ENCODE data around the gene DNPH1.

Gene DNPH1

DNA sequence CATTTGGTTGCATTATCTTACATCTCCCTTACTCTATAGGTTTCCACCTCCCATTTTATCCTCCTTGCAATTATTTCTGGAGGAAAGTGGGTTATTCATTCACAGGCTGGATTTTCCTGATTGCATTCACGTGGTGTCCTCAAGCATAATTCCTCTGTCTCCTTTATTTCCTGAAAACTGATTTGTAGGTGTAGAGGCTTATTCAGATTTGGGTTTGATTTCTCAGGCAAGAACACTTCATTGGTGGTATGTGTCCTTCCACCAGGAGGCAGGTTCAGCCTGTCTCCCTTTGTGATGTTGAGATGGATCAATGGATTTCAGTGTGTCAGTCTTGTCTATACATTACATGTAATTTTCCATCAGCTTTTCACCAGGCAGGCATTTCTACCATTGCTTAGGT, 17.3 kb downstream of the DNPH1 start:
- DNase-seq: no peak

DNA sequence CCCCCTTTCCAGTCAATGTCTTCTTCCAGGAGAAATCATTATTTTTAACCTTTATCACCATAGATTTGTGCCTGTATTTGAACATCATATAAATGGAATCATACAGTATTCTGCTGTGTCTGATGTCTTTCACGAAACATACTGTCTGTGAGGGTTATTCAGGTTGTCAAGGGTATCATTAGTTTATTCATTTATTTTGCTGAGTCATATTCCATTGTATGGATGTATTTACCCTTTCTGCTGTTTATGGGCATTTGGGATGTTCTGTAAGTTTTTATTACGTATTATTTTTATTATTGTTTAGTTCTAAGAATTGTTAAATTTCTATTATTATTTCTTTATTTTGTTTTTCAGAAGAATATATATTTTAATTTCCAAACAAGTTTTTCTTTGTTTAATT, 22.0 kb downstream of the DNPH1 start:
- no peak for DNase-seq

DNA sequence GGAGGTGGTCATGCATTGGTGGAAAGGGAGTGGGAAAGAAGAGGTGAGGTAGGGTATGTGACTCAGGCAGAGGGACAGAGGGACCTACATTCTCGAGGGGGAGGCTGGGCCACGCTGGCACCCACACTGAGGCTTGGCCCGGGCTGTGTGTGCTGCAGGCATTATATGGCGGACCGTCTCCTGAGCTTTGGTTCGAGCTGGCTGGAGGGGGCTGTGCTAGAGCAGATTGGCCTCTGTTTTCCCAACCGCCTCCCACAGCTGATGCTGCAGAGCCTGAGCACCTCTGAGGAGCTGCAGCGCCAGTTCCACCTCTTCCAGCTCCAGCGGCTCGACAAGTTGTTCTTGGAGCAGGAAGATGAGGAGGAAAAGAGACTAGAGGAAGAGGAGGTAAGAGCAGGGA, 23.4 kb downstream of the DNPH1 start:
- no peak for DNase-seq

DNA sequence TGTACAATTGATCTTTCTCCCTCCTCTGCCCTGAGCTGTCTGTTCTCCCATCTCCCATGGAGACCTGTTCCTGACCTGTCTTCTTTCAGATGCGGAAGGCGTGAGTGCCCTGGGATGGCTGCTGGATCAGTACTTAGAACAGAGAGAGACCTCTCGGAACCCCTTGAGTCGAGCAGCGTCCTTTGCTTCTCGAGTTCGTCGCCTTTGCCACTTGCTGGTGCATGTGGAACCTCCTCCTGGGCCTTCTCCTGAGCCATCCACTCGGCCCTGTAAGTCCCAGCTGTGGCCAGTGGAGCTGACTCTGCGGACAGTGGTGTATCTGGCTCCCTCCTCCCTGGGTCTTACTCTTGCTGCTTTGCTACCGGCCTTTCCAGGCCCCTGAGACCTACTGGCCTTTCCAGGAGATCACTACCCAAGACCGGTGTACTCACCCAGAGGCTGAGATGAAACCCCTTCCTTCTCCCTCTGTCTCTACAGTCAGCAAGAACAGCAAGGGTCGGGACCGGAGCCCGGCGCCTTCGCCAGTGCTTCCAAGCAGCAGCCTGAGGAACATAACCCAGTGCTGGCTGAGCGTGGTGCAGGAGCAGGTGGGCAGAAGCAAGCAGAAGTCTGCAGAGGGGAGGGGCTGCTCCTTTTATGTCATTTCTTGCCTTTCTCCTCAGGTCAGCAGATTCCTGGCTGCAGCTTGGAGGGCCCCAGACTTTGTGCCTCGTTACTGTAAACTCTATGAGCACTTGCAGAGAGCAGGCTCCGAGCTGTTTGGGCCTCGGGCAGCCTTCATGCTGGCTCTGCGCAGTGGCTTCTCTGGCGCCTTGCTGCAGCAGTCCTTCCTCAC, 24.8 kb downstream of the DNPH1 start:
- no peak for DNase-seq

DNA sequence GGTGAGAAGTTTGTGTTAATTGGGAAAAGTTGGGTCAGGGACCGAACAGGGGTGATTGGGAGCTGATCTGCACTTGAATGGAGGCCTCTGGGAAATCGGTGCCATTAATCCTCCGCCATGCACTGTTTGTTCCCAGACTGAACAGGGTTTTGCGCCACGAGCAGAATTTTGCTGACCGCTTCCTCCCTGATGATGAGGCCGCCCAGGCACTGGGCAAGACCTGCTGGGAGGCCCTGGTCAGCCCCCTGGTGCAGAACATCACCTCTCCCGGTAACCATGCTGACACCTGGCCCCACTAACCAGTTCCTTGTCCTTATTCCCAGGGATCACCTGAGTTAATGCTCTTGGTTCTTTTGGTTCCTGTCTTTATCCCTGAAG, 25.6 kb downstream of the DNPH1 start:
- DNase-seq: no peak

DNA sequence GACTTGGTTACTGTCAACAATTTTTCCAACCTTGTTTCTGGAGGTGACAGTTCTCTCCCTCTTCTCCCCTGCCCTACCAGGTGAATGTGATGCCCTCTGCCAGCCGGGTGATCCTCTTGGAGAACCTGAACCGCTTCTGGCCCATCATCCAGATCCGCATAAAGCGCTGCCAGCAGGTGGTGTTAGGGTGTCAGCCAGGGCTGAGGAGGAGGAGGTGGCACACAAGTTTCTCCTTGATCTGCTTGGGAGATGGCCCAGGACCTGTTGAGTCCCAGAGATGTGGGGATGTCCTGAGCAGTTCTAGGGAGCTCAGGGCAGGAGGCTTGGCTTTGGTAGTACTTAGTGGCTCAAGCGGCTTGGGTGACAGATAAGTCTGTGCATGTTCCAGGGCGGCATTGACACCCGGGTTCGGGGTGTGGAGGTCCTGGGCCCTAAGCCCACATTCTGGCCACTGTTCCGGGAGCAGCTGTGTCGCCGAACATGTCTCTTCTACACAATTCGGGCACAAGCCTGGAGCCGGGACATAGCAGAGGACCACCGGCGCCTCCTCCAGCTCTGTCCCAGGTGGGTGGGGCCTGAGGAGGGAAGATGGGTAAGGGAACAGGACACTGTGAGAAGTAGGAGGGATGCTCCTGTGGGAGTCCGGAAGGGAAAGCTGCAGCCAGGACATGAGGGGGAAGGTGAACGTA, 26.1 kb downstream of the DNPH1 start:
- no peak for DNase-seq

DNA sequence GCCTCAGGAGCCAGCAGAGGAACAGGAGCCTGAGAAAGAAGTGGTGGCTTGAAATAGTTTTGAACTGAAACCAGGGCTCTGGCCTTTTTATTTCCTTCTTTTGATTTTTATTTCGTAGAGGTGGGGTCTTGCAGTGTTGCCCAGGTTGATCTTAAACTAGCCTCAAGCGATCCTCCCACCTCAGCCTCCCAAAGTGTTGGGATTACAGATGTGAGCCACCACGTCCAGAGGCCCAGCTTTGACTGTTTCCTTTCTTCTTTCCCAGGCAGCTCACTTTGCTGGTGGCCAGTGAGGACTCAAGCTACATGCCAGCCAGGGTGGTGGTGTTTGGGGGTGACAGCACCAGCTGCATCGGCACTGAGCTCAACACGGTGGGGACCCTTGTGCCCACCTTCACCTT, 26.8 kb downstream of the DNPH1 start:
- no peak for DNase-seq

DNA sequence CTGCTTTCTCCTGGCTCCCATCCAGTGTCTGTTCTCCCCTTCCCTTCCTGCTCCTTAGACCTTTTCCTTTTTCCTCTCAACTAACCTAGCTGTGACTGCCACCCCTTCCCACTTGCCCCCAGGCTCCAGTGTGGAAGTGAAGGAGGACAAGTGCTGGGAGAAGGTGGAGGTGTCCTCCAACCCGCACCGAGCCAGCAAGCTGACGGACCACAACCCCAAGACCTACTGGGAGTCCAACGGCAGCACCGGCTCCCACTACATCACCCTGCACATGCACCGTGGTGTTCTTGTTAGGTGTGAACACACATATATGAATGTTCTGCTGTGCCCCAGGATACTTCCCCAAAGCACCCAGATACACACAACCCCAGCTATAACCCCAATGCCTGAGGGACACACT, 28.7 kb downstream of the DNPH1 start:
- no peak for DNase-seq

DNA sequence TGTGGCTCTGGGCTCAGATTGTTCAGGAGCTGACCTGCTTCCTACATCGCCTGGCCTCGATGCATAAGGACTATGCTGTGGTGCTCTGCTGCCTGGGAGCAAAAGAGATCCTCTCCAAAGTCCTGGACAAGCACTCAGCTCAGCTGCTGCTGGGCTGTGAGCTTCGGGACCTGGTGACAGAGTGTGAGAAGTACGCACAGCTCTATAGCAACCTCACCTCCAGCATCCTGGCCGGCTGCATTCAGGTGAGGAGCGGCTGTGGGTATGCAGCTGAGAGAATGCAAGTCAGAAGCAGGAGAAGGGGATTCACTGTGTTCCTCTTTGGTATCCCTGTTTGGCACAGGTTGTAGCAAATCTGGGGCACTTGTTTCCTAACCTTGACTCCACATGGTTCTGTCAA, 29.4 kb downstream of the DNPH1 start:
- DNase-seq: no peak

DNA sequence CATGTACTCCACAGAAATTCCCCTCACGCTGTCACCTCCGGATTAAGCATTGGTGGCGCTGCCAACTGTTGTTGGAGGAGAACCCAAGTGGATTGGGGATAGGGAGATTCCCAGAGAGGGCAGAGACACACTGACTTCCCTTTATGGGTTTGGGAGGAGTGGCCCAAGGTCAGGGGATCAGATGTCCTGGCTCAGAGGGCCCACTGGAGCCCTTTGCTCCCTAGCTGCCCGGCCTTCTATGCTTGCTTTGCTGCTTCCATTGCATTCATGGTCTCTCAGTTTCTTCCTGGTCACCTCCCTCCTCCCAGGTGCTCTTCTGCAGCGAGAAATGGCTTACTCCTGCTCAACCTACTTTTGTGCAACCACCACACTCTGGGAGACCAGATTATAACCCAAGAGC, 32.9 kb downstream of the DNPH1 start:
- no peak for DNase-seq

DNA sequence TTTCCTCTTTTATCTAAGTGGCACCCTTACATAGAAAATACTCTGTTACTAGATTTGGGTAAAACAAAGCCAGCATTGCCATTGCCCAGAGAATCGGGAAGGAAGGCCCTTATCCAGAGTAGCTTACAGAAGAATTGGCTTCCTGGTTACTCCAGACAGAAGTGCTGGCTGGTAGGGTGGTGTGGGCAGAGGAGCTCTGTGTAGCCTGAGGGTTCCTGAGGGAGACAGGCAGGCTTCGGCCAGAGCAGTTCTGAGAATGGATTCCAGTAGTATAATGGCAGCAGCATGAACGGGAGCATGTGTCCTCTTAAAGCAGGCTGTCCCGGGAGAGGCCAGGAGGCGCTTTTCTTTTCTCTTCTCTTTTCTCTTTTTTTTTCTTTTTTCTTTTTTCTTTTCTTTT, 35.4 kb downstream of the DNPH1 start:
- no peak for DNase-seq

DNA sequence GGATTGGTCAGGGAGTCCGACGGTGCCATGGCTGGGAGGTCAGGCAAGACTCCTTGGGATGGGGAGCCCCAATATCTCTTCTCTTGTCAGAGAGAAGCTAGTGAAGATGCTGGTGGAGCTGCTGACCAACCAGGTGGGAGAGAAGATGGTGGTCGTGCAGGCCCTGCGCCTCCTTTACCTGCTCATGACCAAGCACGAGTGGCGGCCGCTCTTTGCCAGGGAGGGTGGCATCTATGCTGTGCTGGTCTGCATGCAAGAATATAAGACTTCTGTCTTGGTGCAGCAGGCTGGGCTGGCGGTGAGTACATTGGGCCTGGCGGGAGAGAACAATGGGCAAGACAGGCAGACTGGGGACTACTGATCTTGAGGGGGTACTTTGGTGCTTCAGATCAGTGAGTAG, 36.4 kb downstream of the DNPH1 start:
- no peak for DNase-seq

DNA sequence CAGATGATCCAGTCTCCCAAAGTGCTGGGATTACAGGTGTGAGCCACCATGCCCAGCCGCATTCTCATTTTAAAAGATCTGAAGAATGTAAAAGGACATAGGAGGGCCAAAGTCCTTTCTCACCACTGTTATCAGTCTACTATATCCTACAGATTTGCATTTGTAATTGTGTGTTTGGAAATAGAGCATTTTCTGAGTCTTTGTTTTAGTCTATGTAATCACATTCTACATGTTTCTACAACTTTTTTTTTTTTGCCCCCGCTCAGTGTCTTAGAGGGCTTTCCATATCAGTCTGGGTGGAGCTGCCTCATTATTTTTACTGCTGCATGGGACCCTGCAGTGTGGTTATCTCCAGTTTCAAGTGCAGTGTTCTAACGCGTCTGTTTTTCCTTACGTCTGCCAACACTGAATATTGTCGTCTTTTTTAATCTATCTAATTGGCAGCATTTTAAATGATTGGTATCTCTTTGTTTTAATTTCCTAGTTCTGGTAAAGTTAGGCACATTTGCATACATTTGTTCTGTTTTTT, 39.4 kb downstream of the DNPH1 start:
- DNase-seq: no peak

DNA sequence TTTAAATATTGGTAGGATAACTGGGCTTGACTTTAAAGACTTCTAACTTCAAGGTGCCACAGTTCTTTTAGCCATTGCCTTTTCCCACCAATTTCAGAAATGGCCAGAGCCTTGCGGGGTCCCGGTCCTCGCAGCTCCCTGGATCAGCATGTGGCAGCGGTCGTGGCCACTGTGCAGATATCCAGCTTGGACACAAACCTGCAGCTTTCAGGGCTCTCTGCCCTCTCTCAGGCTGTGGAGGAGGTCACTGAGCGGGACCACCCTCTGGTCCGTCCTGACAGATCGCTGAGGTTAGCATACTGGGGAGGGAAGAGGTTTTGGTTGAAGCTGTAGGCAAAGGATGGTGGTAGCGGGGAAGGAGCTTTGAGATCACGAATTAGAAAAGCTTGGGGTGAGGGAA, 40.9 kb downstream of the DNPH1 start:
- DNase-seq: no peak

DNA sequence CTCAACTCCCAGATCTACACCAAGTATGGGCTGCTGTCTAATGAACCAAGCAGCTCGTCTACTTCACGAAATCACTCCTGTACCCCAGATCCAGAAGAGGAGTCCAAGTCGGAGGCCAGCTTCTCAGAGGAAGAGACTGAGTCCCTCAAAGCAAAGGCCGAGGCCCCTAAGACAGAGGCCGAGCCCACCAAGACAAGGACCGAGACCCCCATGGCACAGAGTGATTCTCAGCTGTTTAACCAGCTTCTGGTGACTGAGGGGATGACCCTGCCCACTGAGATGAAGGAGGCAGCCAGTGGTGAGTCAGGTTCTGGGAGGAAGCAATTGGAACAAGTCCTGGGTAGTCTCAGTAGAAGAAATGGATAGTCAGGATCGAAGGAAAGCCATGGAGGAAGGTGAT, 41.5 kb downstream of the DNPH1 start:
- DNase-seq: no peak

DNA sequence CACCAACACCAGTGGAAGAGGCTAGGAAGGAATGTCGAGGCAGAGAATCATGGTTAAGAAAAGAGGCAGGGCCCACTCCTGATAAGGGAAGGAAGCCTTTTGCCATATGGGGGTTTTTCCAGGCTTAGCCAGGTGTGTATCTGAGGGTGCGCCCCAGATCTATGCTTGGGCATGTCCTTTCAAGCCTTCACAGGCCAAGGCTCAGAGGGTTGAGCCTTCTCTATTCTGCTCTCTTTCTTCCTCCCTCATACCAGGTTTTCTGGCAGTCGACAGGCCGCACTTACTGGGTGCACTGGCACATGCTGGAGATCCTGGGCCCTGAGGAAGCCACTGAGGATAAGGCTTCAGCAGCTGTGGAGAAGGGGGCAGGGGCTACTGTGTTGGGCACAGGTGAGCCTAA, 42.6 kb downstream of the DNPH1 start:
- DNase-seq: no peak

DNA sequence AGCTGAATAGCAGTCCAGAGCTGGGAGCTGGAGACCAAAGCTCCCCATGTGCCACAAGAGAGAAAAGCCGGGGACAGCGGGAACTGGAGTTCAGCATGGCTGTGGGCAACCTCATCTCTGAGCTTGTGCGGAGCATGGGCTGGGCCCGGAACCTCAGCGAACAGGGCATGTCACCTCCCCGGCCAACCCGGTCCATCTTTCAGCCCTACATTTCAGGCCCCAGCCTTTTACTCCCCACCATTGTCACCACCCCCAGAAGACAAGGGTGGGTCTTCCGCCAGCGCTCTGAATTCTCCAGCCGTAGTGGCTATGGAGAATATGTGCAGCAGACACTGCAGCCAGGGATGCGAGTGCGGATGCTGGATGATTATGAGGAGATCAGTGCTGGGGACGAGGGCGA, 43.3 kb downstream of the DNPH1 start:
- no peak for DNase-seq

DNA sequence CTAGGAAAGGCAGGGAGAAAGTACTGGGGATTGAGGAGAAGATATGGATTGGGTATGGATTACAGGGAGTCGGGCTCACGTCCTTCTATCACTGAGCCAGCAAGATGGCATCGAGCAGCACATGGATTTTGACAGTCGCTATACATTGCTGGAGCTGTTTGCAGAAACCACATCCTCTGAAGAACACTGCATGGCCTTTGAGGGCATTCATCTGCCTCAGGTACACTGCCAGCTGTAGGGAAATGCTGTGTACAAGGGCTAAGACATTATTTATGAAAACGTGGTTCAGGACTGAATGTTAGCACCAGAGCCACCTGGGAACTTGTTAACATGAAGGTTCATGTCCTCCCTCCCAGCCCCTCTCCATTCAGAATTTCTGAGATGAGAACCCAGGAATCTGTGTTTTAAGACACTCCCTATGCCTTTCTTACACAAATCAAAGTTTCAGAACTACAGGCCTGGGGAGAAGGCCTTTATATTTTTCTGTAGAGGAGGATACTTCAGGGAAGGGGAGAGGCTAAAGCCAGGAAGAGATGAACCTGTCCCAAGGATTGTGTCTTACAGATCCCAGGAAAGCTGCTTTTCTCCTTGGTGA, 43.8 kb downstream of the DNPH1 start:
- DNase-seq: no peak

DNA sequence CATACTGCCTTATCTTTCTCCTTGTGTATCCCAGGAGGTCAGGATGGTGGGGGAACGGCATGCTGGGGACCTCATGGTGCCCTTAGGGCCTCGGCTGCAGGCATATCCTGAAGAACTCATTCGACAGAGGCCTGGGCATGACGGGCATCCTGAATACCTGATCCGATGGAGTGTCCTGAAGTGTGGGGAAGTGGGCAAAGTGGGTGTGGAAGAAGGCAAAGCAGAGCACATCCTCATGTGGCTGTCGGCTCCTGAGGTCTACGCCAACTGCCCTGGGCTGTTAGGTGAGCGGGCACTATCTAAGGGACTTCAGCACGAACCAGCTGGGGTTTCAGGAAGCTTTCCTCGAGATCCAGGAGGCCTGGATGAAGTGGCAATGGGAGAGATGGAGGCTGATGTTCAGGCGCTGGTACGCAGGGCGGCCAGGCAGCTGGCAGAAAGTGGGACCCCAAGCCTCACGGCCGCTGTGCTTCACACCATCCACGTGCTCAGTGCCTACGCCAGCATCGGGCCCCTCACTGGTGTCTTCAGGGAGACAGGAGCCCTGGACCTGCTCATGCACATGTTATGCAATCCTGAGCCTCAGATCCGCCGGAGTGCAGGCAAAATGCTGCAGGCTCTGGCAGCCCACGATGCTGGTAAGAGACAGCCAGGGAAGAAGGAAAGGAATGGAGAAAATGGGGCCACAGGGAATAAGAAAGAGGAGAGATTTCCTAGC, 44.9 kb downstream of the DNPH1 start:
- no peak for DNase-seq

DNA sequence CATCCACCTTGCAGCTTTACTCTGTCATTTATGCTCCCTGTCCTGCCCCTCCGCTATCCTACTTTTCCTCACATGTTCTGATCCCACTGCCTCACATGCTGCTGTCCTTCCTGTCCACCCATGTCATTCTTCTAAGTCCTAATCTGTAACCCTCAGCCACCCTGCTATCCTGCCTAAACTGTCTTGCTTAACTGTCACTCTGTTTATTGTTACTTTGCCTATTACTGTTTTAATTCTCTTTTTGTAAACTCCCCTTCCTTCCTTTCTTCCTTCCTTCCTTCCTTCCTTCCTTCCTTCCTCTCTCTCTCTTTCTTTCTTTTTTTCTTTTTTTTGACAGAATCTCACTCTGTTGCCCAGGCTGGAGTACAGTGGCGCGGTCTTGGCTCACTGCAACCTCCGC, 45.8 kb downstream of the DNPH1 start:
- no peak for DNase-seq

DNA sequence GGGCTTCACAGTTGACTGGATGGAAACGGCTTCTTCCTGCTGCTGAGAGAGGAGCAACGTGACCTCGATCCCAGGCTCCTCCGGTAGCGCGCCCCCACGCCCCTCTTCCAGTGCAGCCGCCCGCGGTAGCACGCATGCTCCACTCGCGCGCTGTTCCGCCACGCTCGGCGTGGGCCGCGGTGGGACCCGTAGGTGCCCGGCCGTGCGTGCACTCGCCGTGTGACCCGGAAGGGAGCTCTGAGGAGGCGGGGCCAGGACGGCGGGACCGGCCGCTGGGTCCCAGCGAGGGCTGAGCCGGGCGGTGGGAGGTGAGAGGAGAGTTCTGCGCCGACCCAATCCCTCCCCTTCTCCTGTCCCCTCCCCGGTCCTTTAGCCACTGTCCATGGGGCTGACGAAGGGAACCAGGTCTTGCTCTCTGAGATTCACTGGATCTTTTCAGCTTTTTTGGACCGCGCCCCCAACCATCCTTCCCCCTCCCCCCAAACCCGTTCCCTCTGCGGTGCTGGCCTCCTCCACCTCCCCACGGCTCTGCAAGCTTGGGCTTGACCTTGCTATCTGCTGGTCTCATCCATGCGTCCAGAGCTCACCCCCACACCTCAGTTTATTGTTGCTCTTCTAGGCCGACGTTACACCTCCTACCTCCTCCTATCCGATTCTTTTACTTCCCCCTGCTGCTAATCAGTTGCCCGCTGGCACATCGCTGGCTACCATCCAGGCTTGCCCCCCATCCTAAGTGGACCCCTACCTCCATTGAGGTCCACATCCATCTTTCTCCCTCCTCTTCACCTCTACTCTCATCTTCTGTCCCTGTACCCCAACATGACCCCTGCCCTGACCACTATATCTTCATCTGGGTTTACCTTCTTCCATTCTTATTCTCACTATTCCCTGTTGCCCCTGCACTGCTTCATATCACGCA, 47.1 kb downstream of the DNPH1 start, which contains the start of gene CUL9:
Gene CUL9 (plus strand): TSS at position 255 of the 919 bp plus-strand sequence. CDS start 2,115 bp downstream, outside the sequence.
- DNase-seq: peak; percentile 79

DNA sequence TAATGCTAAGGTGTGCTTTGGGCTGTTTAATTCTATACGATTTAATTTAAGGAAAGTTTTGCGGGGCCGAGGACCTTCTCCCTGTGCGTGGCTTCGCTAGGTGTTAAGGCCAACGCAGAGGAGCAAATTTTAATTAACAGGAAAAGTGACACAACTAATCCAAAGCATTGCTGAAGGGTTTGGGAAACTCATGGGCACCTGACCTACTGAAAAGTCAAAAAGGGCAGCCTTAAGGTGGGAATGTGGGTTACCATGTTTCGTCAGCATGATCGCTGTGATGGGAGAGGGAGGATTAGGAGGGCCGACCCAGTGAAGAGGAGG, 47.7 kb downstream of the DNPH1 start:
- DNase-seq: no peak

Data from activated T-cell treated with anti-CD3 and anti-CD28 coated beads, Interleukin-2, amount 50 U/mL, for 1 hour (primary cell).